NCI-H510A treated with DMSO at 0.1 percent for 48 hours (cell line): ENCODE measurements around the gene TEX11.
"Not testable (repeated sequence)": the region's sequence is repeated elsewhere in the genome, so short reads cannot be mapped to it uniquely, and the experiment has no call there.

Source experiments
- DNase-seq: peaks from one replicate; lab custom pipeline; 2025; lab: John Stamatoyannopoulos, UW

The TEX11 gene

DNA sequence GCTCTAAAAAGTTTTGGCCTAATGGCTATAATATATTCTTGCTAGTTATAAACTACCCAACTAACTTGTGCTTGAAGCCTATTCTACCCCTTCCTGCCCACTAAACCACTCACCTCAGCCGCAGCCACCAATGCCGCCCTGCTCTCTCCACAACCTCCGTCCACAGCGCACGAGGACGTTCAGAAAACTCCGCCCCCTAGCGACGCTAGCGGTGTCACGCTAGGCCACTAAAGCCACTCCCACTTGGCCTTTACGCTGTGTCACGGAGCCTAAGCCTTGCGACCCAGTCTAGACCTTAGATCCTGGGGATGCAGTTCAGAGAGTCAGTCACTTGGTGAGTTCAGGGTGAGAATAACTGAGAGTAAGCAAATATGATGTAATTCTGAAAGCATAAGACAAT lies at the start of gene TEX11:
TEX11 (minus strand) TSS at position 171 of the 400 bp plus-strand sequence. CDS start 922 bp downstream, outside the sequence.
- no peak for DNase-seq

GRCh38 chrX:70954871-70955270 lies 46.4 kb upstream of the TEX11 start:
- DNase-seq: no peak

GRCh38 chrX:70924294-70924911 lies 15.9 kb upstream of the TEX11 start:
- no peak for DNase-seq

DNA sequence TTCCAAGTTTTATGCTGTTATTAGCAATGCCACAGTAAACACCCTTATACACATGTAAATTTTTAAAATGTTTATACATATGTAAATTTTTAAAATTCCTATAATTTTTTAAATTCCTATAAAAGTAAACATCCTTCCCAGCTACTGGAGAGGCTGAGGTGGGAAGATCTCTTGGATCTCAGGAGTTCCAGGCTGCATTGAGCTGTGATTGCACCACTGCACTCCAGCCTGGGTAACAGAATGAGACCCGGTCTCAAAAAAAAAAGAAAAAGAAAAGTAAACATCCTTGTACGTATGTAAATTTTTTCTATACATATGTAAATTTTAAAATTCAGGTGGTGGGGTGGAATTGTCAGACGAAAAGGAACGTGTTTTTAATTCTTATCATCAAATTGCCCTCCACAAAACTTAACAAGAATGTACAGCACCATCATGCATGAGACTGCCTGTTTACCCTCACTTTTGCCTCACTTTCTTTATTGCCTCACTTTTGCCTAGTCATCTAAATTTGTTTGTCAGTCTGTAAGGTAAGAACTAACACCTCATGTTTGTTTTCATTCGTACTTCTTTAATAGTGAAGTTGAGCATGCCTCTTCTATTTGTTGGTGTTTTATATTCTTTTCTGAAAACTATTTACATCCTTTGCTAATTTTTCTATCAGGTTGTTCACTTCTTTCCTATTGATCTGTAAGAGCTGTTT lies 14.4 kb upstream of the TEX11 start:
- DNase-seq: no peak

GRCh38 chrX:70921709-70922352 lies 13.3 kb upstream of the TEX11 start:
- no peak for DNase-seq

- DNase-seq: no peak
These were observed 8.2 kb upstream of the TEX11 start for GRCh38 chrX:70916754-70917153.

GRCh38 chrX:70907900-70908299 lies 611 bp downstream of the TEX11 start:
- DNase-seq: no peak

- DNase-seq: no peak
These were observed 7.0 kb downstream of the TEX11 start for GRCh38 chrX:70901465-70901864.

DNA sequence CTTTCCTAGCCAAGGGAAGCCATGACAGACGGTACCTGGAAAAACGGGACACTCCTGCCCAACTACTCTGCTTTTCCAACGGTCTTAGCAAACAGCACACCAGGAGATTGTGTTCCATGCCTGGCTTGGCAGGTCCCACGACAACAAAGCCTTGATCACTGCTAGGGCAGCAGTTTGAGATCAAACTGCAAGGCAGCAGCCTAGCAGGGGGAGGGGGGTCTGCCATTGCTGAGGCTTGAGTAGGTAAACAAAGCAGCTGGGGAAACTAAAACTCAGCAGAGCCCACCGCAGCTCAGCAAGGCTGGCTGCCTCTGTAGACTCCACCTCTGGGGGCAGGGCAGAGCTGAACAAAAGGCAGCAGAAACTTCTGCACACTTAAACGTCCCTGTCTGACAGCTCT lies 18.1 kb downstream of the TEX11 start:
- not testable (repeated sequence) for DNase-seq

DNA sequence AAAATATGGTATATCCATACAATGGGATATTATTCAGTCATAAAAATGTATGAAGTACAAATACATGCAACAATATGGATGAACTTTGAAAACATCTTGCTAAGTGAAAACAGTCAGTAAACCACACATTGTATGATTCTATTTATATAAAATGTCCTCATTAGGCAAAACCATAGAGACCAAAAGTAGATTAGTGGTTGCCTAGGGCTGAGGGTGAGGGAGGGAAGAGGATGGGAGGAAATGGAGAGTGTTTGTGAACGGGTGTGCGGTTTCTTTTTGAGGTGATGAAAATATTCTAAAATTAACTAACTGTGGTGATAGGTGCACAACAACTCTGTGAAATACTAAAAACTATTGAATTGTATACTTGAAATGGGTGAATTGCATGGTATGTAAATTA lies 29.6 kb downstream of the TEX11 start:
- DNase-seq: no peak

- DNase-seq: no peak
These were observed 56.2 kb downstream of the TEX11 start for GRCh38 chrX:70852294-70852693.

DNA sequence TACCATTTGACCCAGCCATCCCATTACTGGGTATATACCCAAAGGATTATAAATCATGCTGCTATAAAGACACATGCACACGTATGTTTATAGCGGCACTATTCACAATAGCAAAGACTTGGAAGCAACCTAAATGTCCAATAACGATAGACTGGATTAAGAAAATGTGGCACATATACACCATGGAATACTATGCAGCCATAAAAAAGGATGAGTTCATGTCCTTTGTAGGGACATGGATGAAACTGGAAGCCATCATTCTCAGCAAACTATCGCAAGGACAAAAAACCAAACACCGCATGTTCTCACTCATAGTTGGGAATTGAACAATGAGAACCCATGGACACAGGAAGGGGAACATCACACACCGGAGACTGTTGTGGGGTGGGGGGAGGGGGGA lies 64.4 kb downstream of the TEX11 start:
- not testable (repeated sequence) for DNase-seq

DNA sequence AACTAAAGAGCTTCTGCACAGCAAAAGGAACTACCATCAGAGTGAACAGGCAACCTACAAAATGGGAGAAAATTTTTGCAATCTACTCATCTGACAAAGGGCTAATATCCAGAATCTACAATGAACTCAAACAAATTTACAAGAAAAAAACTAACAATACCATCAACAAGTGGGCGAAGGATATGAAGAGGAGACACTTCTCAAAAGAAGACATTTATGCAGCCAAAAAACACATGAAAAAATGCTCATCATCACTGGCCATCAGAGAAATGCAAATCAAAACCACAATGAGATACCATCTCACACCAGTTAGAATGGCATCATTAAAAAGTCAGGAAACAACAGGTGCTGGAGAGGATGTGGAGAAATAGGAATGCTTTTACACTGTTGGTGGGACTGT lies 64.9 kb downstream of the TEX11 start:
- DNase-seq: not testable (repeated sequence)

- DNase-seq: no peak
These were observed 73.9 kb downstream of the TEX11 start for GRCh38 chrX:70834589-70834988.

GRCh38 chrX:70826715-70827114 lies 81.8 kb downstream of the TEX11 start:
- no peak for DNase-seq

DNA sequence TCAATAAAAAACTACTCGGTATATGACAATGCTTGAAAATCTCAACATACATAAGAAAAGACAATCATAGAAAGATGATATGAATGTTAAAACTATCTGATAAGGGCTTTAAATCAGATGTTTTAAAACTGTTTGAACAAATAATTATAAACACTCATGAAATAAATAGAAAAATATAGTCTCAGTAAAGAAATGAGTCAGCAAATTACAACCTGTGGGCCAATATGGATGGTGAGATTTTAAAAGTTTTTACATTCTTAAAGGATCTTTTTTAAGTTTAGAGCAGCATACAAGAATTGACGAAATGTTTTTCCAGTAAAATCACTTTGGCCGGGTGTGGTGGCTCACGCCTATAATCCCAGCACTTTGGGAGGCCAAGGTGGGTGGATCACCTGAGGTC lies 83.1 kb downstream of the TEX11 start:
- no peak for DNase-seq

DNA sequence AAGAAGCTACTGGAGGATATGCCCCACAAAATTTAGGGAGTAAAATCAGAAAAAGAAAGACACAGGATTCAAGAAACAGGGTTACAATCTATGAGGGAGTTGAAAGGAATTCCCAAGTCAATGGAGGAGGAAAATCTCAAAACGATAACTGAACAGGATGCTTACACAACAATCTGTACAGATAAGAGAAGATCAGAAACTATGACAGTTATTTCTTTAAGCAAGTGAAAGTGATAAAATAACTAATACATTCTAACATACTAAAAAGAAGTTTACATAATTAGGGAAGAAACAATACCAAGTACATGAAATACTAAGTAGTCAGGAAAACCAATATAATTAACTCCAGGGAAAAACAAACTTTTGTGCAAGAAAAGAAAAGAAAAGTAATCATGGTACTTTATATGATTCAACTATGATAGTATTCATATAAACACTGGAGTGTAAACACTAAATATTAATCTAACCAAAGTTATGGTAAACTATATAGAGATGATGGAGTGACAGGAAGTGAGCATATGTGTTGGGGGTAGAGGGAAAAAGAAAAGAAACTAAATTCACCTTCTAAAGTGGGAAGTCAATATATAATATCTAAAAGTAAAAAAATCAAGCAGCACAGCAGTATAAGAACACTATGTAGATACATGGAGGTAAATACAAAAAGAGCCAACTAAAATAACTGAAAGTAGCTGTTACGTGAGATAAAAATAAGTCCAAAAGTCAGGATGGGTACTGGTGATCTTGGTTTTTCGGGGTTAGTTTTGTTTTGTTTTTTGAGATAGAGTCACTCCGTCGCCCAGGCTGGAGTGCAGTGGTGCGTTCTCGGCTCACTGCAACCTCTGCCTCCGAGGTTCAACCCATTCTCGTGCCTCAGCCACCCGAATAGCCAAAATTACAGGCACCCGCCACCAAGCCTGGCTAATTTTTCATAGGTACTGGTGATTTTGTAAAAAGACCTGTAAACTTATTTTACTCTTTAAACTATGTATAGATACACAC lies 99.3 kb downstream of the TEX11 start:
- no peak for DNase-seq

DNA sequence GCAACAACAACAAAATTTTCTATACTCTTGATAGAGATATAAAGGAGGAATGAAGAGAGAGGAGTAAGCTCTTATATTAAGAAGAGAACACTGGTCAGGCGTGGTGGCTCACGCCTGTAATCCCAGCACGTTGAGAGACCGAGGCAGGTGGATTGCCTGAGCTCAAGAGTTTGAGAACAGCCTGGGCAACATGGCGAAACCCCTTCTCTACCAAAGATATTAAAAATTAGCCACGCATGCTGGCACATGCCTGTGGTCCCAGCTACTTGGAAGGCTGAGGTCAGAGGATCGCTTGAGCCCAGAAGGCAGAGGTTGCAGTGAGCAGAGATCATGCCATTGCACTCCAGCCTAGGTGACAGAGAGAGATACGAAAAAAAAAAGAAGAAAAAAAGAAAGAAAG lies 102.4 kb downstream of the TEX11 start:
- DNase-seq: no peak

DNA sequence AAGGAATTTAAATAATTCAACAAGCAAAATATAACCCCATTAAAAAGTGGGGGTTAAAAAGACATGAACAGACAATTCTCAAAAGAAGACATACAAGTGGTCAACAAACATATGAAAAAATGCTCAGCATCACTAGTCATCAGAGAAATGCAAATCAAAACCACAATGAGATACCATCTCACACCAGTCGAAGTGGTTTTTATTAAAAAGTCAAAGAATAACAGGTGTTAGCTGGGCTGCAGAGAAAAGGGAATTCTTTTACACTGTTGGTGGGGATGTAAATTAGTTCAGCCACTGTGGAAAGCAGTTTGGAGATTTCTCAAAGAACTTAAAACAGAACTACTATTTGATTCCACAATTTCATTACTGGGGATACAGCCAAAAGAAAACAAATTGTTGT lies 111.8 kb downstream of the TEX11 start:
- not testable (repeated sequence) for DNase-seq

- no peak for DNase-seq
These were observed 134.3 kb downstream of the TEX11 start for GRCh38 chrX:70774223-70774622.

- peak; percentile 19 for DNase-seq
These were observed 138.8 kb downstream of the TEX11 start for GRCh38 chrX:70769659-70770227.

GRCh38 chrX:70762285-70762684 lies 146.2 kb downstream of the TEX11 start:
- DNase-seq: no peak
